PC-3 (cell line): ENCODE results near the gene MCTP2. TPM values are rescaled to one million over a fixed set of nuclear protein-coding genes. Genes with fewer than 3 reads are reported as not detected.

Experiments
- ATAC-seq: fragments of 200-7000 bp; cut with Tn5 transposase; 2 replicates; pipeline ENCODE4 v1.9.1; 2020; ENCODE audit warnings: mild to moderate bottlenecking, moderate library complexity
- BruUV-seq: library from RNA; stranded (reverse); fragments of 400-500 nt; replicated peaks from 2 replicates; lab custom pipeline; 2021; lab: Mats Ljungman, UMichigan
- CTCF ChIA-PET: fragments of 300-600 bp; sonication (Branson Sonifier 250); formaldehyde crosslinking; loops from one replicate; lab custom pipeline; 2022; ENCODE audit warnings: antibody characterized with exemption; lab: Charles Lee
- POLR2A ChIA-PET: fragments of 300-600 bp; sonication (Branson Sonifier 250); formaldehyde crosslinking; loops from one replicate; lab custom pipeline; 2022; ENCODE audit warnings: antibody characterized with exemption; ENCODE audit not compliant: unreplicated experiment; lab: Charles Lee
- DNase-seq: peaks from one replicate; pipeline ENCODE4 v3.0.0-alpha.2; 2015
- H2AFZ ChIP-seq: fragments of 300-600 bp; sonication (generic); 2 replicates; pipeline ENCODE4 v1.6.0; 2016; ENCODE audit warnings: antibody characterized with exemption, low read length
- H3F3A ChIP-seq: fragments of 300-600 bp; sonication (generic); one replicate; pipeline ENCODE4 v1.6.0; 2017; ENCODE audit warnings: antibody characterized with exemption, low read length, control low read depth, mild to moderate bottlenecking; ENCODE audit not compliant: unreplicated experiment
- H3K27ac ChIP-seq: fragments of 300-600 bp; sonication (generic); 2 replicates; pipeline ENCODE4 v1.5.1; 2016; ENCODE audit warnings: mild to moderate bottlenecking, low read length
- H3K27me3 ChIP-seq: fragments of 300-600 bp; sonication (generic); 2 replicates; pipeline ENCODE4 v1.6.1; 2016; ENCODE audit warnings: low read length, mixed read lengths
- H3K36me3 ChIP-seq: fragments of 300-600 bp; sonication (generic); 2 replicates; pipeline ENCODE4 v1.6.1; 2016; ENCODE audit warnings: low read depth, mixed run types, low read length, mixed read lengths
- H3K4me1 ChIP-seq: fragments of 300-600 bp; sonication (generic); 2 replicates; pipeline ENCODE4 v1.5.1; 2016; ENCODE audit warnings: low read length; ENCODE audit not compliant: insufficient read depth
- H3K4me2 ChIP-seq: fragments of 300-600 bp; sonication (generic); 2 replicates; pipeline ENCODE4 v1.6.0; 2016; ENCODE audit warnings: low read length
- H3K4me3 ChIP-seq: fragments of 300-600 bp; sonication (generic); 2 replicates; pipeline ENCODE4 v1.5.1; 2016; ENCODE audit warnings: mild to moderate bottlenecking, low read length, mixed read lengths
- H3K79me2 ChIP-seq: fragments of 300-600 bp; sonication (generic); 2 replicates; pipeline ENCODE4 v1.6.1; 2017; ENCODE audit warnings: low read length, mixed read lengths
- H3K9ac ChIP-seq: fragments of 300-600 bp; sonication (generic); 2 replicates; pipeline ENCODE4 v1.6.0; 2016; ENCODE audit warnings: mild to moderate bottlenecking, low read length
- H3K9me2 ChIP-seq: fragments of 300-600 bp; sonication (generic); replicated peaks from 2 replicates; pipeline ENCODE4 v1.6.1; 2016; ENCODE audit warnings: mixed run types, low read length, mixed read lengths
- H3K9me3 ChIP-seq: fragments of 300-600 bp; sonication (generic); 2 replicates; pipeline ENCODE4 v1.6.1; 2016; ENCODE audit warnings: low read length, mixed read lengths
- H4K20me1 ChIP-seq: fragments of 300-600 bp; sonication (generic); 2 replicates; pipeline ENCODE4 v1.6.1; 2016; ENCODE audit warnings: low read length, mixed read lengths
- CTCF ChIP-seq: fragments of 300-600 bp; sonication (generic); conservative IDR thresholded peaks from 2 replicates; pipeline ENCODE4 v1.5.1; 2017; ENCODE audit warnings: antibody characterized with exemption, low read depth, mild to moderate bottlenecking, low read length
- EZH2 ChIP-seq: fragments of 300-600 bp; sonication (generic); IDR thresholded peaks from one replicate; pipeline ENCODE4 v1.6.1; 2017; ENCODE audit warnings: antibody characterized with exemption, mild to moderate bottlenecking, low read length; ENCODE audit not compliant: unreplicated experiment
- EZH2phosphoT487 ChIP-seq: fragments of 300-600 bp; sonication (generic); IDR thresholded peaks from 2 replicates; pipeline ENCODE4 v1.6.1; 2018; ENCODE audit warnings: mild to moderate bottlenecking, antibody characterized with exemption, low read length, borderline replicate concordance
- intact Hi-C: fragments of 100-400 bp; cut with micrococcal nuclease; formaldehyde crosslinking; loops from 2 replicates; pipeline ENCODE4 v1.9.0; 2023
- total RNA-seq: library from RNA; depleted of rRNA; stranded (reverse); fragments of >200 nt; gene quantifications from 2 replicates; pipeline ENCODE4 v1.2.3, GENCODE V29; 2014

Gene MCTP2
- total RNA-seq, 1 experiment from 2014 or later = 6.2 TPM

DNA sequence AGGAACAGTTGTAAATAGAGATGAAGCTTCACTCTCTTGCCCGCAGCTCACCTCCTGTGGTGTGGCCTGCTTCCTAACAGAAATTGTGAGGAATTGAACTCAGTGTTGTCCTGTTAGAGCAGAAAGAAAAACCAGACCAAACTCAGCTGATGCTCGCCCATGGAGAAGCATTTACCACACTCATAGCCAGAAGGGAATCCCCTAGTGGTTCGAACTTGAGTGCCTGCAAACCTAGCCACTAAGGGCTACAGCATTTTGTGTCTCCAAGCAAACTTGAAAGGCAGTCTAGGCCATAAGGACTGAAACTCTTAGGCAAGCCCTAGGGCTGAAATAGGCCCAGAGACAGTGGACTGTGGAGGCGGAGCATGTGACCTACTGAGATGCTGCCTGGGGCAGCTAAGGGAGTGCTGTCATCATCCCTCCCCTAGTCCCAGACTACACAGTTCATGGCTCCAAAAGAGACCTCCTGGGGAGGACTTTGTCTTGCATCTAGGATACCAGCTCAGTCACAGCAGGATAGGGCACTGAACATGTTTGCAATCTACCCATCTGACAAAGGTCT is 44.5 kb upstream of the MCTP2 start:
- no peak for TF ChIP-seq CTCF
- TF ChIP-seq EZH2phosphoT487 = no peak
- TF ChIP-seq EZH2 = no peak

GRCh38 chr15:94193906-94194305 is 37.5 kb upstream of the MCTP2 start:
- Histone ChIP-seq H3K9ac (no peak overlapping the region), H2AFZ (no peak overlapping the region), H3K4me1 (no peaks in the 10 kb centered on the region), H3K27ac (no peak overlapping the region), H3K79me2 (no peaks in the 10 kb centered on the region), H3K9me3 (no peaks in the 10 kb centered on the region), H3F3A (no peaks in the 10 kb centered on the region), H3K27me3 (no peaks in the 10 kb centered on the region), H3K36me3 (no peaks in the 10 kb centered on the region), H3K4me3 (no peak overlapping the region), H3K9me2 (no peaks in the 10 kb centered on the region), H3K4me2 (no peak overlapping the region), H4K20me1 (no peaks in the 10 kb centered on the region)
- ChIA-PET POLR2A (no interaction called here), CTCF (no interaction called here)
- no TSS peak for BruUV-seq
- DNase-seq = no peak
- TF ChIP-seq EZH2 (no peak), EZH2phosphoT487 (no peak), CTCF (no peak)
- no peak for ATAC-seq
- intact Hi-C loops = no loop called here

More for the DNA sequence above, 44.5 kb upstream of the MCTP2 start:
- no peaks in the 10 kb centered on the region for H3K9me2 ChIP-seq
- no peak overlapping the region for H3K9ac ChIP-seq
- BruUV-seq = no TSS peak
- H4K20me1 ChIP-seq = no peaks in the 10 kb centered on the region
- H3K27ac ChIP-seq = no peak overlapping the region
- no peak overlapping the region for H3K4me2 ChIP-seq
- H2AFZ ChIP-seq = no peak overlapping the region
- no peaks in the 10 kb centered on the region for H3K4me1 ChIP-seq
- DNase-seq (no peak), ATAC-seq (no peak)
- H3K4me3 ChIP-seq = no peak overlapping the region
- no peaks in the 10 kb centered on the region for H3K79me2 ChIP-seq
- intact Hi-C loops = no loop called here
- no peaks in the 10 kb centered on the region for H3K27me3 ChIP-seq
- ChIA-PET CTCF (no interaction called here), POLR2A (no interaction called here)
- H3F3A ChIP-seq = no peaks in the 10 kb centered on the region
- no peaks in the 10 kb centered on the region for H3K9me3 ChIP-seq
- no peaks in the 10 kb centered on the region for H3K36me3 ChIP-seq

DNA sequence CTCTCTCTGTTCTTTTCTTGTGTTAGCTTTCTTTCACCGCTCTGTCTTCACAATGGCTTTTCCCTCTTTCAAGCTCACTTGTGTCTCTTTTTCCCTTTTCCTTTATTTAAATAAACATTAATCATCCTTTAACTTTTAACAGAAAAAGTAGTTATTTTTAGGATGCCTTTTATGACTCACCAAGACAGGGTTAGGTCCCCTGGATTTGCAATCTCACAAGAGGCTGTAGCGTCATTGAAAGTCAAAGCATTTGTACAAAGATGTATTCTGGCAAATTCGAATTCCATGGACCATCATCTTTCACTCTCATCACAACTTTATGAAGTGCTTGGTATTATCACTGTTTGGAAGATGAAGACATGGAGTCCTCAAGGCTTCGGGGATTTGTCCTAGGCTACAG is 34.8 kb upstream of the MCTP2 start:
- Histone ChIP-seq H3K9me2 (no peaks in the 10 kb centered on the region), H4K20me1 (no peaks in the 10 kb centered on the region), H3K4me1 (no peaks in the 10 kb centered on the region), H3K4me3 (no peak overlapping the region), H3K79me2 (no peaks in the 10 kb centered on the region), H3K9ac (no peak overlapping the region), H2AFZ (no peak overlapping the region), H3K9me3 (no peaks in the 10 kb centered on the region), H3K4me2 (no peak overlapping the region), H3K27me3 (peaks cover 11% of the 10 kb centered on the region), H3F3A (no peaks in the 10 kb centered on the region), H3K27ac (no peak overlapping the region), H3K36me3 (no peaks in the 10 kb centered on the region)
- TF ChIP-seq CTCF = no peak
- TF ChIP-seq EZH2phosphoT487 = no peak
- ChIA-PET POLR2A (no interaction called here), CTCF (no interaction called here)
- ATAC-seq (no peak), DNase-seq (no peak)
- no TSS peak for BruUV-seq
- intact Hi-C loops = no loop called here
